HepG2 (cell line): Measurements from ENCODE around the gene OR1F1. TPM values are rescaled to one million over a fixed set of nuclear protein-coding genes. Genes with fewer than 3 reads are reported as not detected.

Experiments
- FOXO1 ChIP-seq: sonication (generic); formaldehyde crosslinking; IDR thresholded peaks from 2 replicates; pipeline ENCODE4 v1.4.0; 2020; ENCODE audit warnings: missing genetic modification reagents
- GATAD2A ChIP-seq: IDR thresholded peaks from 2 replicates; pipeline ENCODE4 v1.6.1; 2016
- HNRNPL ChIP-seq: fragments of 200-400 bp; formaldehyde crosslinking; IDR thresholded peaks from 2 replicates; pipeline ENCODE4 v1.6.1; 2017; ENCODE audit warnings: mild to moderate bottlenecking, low read depth, low read length
- KMT2A ChIP-seq: sonication (generic); formaldehyde crosslinking; IDR thresholded peaks from 2 replicates; pipeline ENCODE4 v1.4.0; 2020; ENCODE audit warnings: missing genetic modification reagents
- KMT2B ChIP-seq: IDR thresholded peaks from 2 replicates; pipeline ENCODE4 v1.6.1; 2016; ENCODE audit warnings: missing genetic modification reagents, missing compliant biosample characterization
- PATZ1 ChIP-seq: sonication (generic); formaldehyde crosslinking; IDR thresholded peaks from 2 replicates; pipeline ENCODE4 v1.4.0; 2020; ENCODE audit warnings: missing genetic modification reagents
- RARA ChIP-seq: IDR thresholded peaks from 2 replicates; pipeline ENCODE4 v1.6.1; 2016; ENCODE audit warnings: missing genetic modification reagents, missing compliant biosample characterization
- REST ChIP-seq, 2 experiments: IDR thresholded peaks; 2 replicates each; pipeline ENCODE4 v1.6.1; 2011 to 2012; ENCODE audit warnings: low read length in 2 of 2, borderline replicate concordance in 1 of 2, low read depth in 1 of 2, mild to moderate bottlenecking in 1 of 2, moderate library complexity in 1 of 2
- ZBTB3 ChIP-seq: sonication (generic); formaldehyde crosslinking; IDR thresholded peaks from 2 replicates; pipeline ENCODE4 v1.4.0; 2020; ENCODE audit warnings: low read depth, mild to moderate bottlenecking, moderate library complexity, missing genetic modification reagents, borderline replicate concordance
- ZBTB38 ChIP-seq: sonication (generic); formaldehyde crosslinking; IDR thresholded peaks from 2 replicates; pipeline ENCODE4 v1.5.1; 2020; ENCODE audit warnings: mild to moderate bottlenecking, missing genetic modification reagents
- ZMAT3 ChIP-seq: sonication (generic); formaldehyde crosslinking; conservative IDR thresholded peaks from 2 replicates; pipeline ENCODE4 v1.7.0; 2021; ENCODE audit warnings: missing genetic modification reagents
- ZNF609 ChIP-seq: sonication (generic); formaldehyde crosslinking; IDR thresholded peaks from 2 replicates; pipeline ENCODE4 v1.4.0; 2020; ENCODE audit warnings: mild to moderate bottlenecking, missing genetic modification reagents, borderline replicate concordance
- polyA plus RNA-seq, 8 experiments: library from polyadenylated mRNA; depleted of rRNA in 3 of 8; stranded (reverse) in 7 of 8; unstranded in 1 of 8; fragments of >200 nt; fragmentation: Illumina TruSeq in 4 of 8; extraction: Trizol in 4 of 8; gene quantifications; 2 replicates each; pipeline versions ENCODE4 v1.2.1 to v1.2.3, GENCODE V29; 2011 to 2016; ENCODE audit warnings: low read depth in 4 of 8, missing spikeins in 1 of 8, mixed read lengths in 1 of 8; ENCODE audit not compliant: insufficient read depth in 1 of 8
- total RNA-seq, 5 experiments: library from RNA; depleted of rRNA; stranded (reverse); fragments of >200 nt; fragmentation: Illumina TruSeq; extraction: Trizol; gene quantifications; 2 replicates each; pipeline ENCODE4 v1.2.3, GENCODE V29; 2016; ENCODE audit warnings: low read depth in 1 of 5

Gene OR1F1
- total and polyA plus RNA-seq, 2 of the 13 experiments (the other 11 are each of a cell fraction or from before 2014, with no cell fraction given): 0.90 TPM; not detected in 1

- TF ChIP-seq ZNF609 (no peak), REST (IDR thresholded peaks at IDR 0.05; ENCODE audit: borderline replicate concordance in 1 of 2, low read depth in 1 of 2, low read length in 2 of 2) (no peak), HNRNPL (0 out of 2 replicates have a peak, but pooled peaks have one; percentile 15), KMT2A (CRISPR knock-in tag) (no peak), ZBTB3 (CRISPR knock-in tag) (no peak), ZBTB38 (no peak), FOXO1 (CRISPR knock-in tag) (no peak), RARA (CRISPR knock-in tag) (no peak), PATZ1 (peak; percentile 39; the same call in 1 of the 2 replicates), GATAD2A (CRISPR knock-in tag) (no peak), ZMAT3 (CRISPR knock-in tag) (no peak), KMT2B (CRISPR knock-in tag) (no peak)
Observed at GRCh38 chr16:3145660-3146059, 42.3 kb upstream of the OR1F1 start (continued).
